ENCODE data around the gene ITPRID1. TPM values are rescaled to one million over a fixed set of nuclear protein-coding genes. Genes with fewer than 3 reads are reported as not detected.

The ITPRID1 gene
- total and polyA plus RNA-seq, 7 donors = 0.60 to 0.71 TPM; not detected in 5

DNA sequence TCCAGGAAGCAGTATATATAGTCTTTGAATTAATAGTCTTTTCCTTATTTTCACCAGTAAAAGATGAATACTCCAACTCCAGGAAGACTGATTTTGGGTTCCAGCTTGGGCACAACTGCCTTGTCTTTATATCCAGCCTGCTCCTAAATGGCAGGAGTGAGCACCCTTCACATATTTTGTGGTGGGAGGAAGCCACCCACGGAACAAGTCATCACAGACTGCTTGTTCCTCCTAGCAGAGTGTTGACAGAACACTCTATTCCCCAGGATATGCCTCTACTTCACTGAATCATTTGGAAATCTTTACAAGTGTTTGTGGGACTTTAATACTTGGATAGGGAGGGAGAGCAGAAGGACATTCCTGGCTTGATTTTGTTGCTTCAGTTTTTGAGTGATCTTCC, 31.7 kb downstream of the ITPRID1 start:
- TF ChIP-seq POLR2AphosphoS5 (IDR thresholded peaks at IDR 0.05) = no peak
- no peak for TF ChIP-seq POLR2A (IDR thresholded peaks at IDR 0.05)
- TF ChIP-seq EP300 (IDR thresholded peaks at IDR 0.05) = no peak
- TF ChIP-seq, protein P1, sequence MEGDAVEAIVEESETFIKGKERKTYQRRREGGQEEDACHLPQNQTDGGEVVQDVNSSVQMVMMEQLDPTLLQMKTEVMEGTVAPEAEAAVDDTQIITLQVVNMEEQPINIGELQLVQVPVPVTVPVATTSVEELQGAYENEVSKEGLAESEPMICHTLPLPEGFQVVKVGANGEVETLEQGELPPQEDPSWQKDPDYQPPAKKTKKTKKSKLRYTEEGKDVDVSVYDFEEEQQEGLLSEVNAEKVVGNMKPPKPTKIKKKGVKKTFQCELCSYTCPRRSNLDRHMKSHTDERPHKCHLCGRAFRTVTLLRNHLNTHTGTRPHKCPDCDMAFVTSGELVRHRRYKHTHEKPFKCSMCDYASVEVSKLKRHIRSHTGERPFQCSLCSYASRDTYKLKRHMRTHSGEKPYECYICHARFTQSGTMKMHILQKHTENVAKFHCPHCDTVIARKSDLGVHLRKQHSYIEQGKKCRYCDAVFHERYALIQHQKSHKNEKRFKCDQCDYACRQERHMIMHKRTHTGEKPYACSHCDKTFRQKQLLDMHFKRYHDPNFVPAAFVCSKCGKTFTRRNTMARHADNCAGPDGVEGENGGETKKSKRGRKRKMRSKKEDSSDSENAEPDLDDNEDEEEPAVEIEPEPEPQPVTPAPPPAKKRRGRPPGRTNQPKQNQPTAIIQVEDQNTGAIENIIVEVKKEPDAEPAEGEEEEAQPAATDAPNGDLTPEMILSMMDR (IDR thresholded peaks at IDR 0.05) = no peak
- 59 to 74% methylated on average over 1 of the region's 1 CpG for WGBS, 2 donors
- H3K4me1 ChIP-seq = no peaks in the 10 kb centered on the region
- H3K27me3 ChIP-seq = no peaks in the 10 kb centered on the region
- H3K9me3 ChIP-seq = no peaks in the 10 kb centered on the region
- no peak overlapping the region for H3K4me3 ChIP-seq
- no peaks in the 10 kb centered on the region for H3K36me3 ChIP-seq
- no peak for DNase-seq
- intact Hi-C loops (cut with DNase I) = no loop called here
- H3K27ac ChIP-seq = no peak overlapping the region

DNA sequence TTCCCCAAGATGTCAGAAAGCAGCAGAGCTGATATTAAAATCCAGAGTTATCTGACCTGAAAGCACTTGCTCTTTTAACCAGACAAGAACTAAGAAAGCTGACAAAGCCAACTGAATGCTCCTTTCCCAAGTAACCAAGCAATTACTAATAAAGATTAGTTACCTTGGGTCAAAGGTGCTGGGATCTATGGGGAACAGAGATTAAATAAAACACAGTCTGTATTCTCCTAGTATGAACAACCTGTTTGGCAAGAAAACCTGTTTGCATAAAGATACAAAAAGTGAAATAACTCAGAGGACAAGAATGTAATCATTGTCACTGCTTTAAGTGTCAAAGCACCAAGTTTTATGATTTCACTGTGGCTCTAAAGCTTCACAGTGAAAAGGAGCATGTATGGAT, 35.7 kb downstream of the ITPRID1 start:
- intact Hi-C loops (cut with DNase I) = no loop called here
- TF ChIP-seq EP300 (IDR thresholded peaks at IDR 0.05) (no peak), POLR2AphosphoS5 (IDR thresholded peaks at IDR 0.05) (no peak), POLR2A (IDR thresholded peaks at IDR 0.05) (no peak)
- TF ChIP-seq, protein P1 (IDR thresholded peaks at IDR 0.05) = no peak
- H3K9me3 ChIP-seq = no peaks in the 10 kb centered on the region
- no peaks in the 10 kb centered on the region for H3K4me1 ChIP-seq
- no peaks in the 10 kb centered on the region for H3K27me3 ChIP-seq
- DNase-seq = no peak
- H3K27ac ChIP-seq = no peak overlapping the region
- H3K4me3 ChIP-seq = no peak overlapping the region
- H3K36me3 ChIP-seq = no peaks in the 10 kb centered on the region

DNA sequence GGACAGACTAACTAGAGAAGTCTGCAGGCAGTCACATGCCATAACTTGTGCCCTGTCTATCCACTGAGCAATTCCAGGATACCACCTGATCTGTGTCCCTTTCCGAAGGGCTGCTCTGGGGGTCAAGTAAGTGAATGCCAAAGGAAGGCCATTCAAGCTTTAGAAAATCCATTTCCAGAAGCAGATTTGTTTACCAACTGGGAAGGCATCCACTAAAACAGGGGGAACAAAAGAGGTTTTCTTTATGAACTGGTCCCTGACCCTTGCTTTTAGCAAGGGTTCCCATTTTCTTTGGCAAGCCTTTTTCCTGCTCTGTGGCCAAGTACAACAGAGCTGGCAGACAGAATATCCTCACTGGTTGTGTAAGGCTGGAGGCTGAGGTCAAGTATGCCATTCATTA, 36.5 kb downstream of the ITPRID1 start:
- H3K4me3 ChIP-seq = no peak overlapping the region
- H3K9me3 ChIP-seq = no peaks in the 10 kb centered on the region
- H3K27ac ChIP-seq = no peak overlapping the region
- H3K27me3 ChIP-seq = no peaks in the 10 kb centered on the region
- no peaks in the 10 kb centered on the region for H3K36me3 ChIP-seq
- intact Hi-C loops (cut with DNase I) = no loop called here
- 24 to 67% methylated on average over 1 of the region's 1 CpG for WGBS, 2 donors
- TF ChIP-seq, protein P1 (IDR thresholded peaks at IDR 0.05) = no peak
- no peak for TF ChIP-seq POLR2A (IDR thresholded peaks at IDR 0.05)
- TF ChIP-seq EP300 (IDR thresholded peaks at IDR 0.05) = no peak
- no peak for TF ChIP-seq POLR2AphosphoS5 (IDR thresholded peaks at IDR 0.05)
- no peak for DNase-seq
- no peaks in the 10 kb centered on the region for H3K4me1 ChIP-seq

DNA sequence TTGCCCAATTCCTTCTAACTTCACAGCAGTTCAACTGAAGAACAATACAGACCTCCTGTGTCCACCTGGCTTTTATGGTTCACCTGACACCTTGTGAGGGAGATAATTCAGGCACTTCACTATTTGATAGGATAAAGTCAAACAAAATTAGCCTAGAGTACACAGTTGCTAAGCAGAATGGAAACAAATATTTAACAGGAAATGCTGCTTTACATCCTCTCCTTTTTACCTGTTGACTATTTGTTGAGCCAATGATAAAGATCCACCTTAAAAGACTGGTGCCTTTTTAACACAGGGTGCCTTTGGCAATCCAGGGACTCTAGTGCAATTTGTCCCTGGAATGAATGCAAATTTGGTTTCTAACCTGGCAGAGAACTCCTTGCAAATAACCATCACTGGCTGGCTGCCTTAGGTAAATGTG, 39.8 kb downstream of the ITPRID1 start:
- Histone ChIP-seq H3K36me3 (no peaks in the 10 kb centered on the region), H3K4me1 (no peaks in the 10 kb centered on the region), H3K4me3 (no peak overlapping the region), H3K9me3 (no peaks in the 10 kb centered on the region), H3K27ac (no peak overlapping the region), H3K27me3 (no peaks in the 10 kb centered on the region)
- TF ChIP-seq, protein P1 (IDR thresholded peaks at IDR 0.05) = no peak
- TF ChIP-seq EP300 (IDR thresholded peaks at IDR 0.05) (no peak), POLR2A (IDR thresholded peaks at IDR 0.05) (no peak), POLR2AphosphoS5 (IDR thresholded peaks at IDR 0.05) (no peak)
- intact Hi-C loops (cut with DNase I) = no loop called here
- DNase-seq = no peak

DNA sequence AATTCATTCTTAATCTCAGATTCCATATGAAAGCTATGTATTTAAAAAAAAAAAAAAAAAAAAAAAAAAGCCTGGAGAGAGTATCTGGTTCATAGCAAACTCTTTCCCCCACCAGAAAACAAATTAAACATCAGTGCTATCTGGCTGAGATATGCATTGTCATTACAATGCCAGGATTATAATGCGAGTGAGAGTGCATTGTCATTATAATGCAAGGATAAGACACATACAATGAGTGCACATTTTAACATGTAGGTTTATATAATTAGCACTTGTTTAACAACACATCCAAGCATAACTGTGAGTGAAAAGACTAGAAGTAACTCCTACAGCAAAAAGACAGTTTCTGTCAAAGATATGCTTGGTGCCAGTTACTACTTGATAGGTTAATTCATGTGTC, 48.1 kb downstream of the ITPRID1 start:
- Histone ChIP-seq H3K27ac (no peak overlapping the region), H3K36me3 (no peaks in the 10 kb centered on the region), H3K4me1 (no peaks in the 10 kb centered on the region), H3K27me3 (no peaks in the 10 kb centered on the region), H3K4me3 (no peak overlapping the region), H3K9me3 (no peaks in the 10 kb centered on the region)
- DNase-seq = no peak
- intact Hi-C loops (cut with DNase I) = no loop called here
- no peak for TF ChIP-seq EP300 (IDR thresholded peaks at IDR 0.05)
- TF ChIP-seq, protein P1 (IDR thresholded peaks at IDR 0.05) = no peak
- no peak for TF ChIP-seq POLR2AphosphoS5 (IDR thresholded peaks at IDR 0.05)
- TF ChIP-seq POLR2A (IDR thresholded peaks at IDR 0.05) = no peak
- 72 to 89% methylated on average over 1 of the region's 1 CpG for WGBS, 2 donors
